Naive thymus-derived CD8-positive, alpha-beta T cell (primary cell): ENCODE data around the gene RUFY1. TPM values are rescaled to one million over a fixed set of nuclear protein-coding genes. Genes with fewer than 3 reads are reported as not detected.
"Not testable (repeated sequence)": the region's sequence is repeated elsewhere in the genome, so short reads cannot be mapped to it uniquely, and the experiment has no call there.

Experiments used
- ATAC-seq, 2 donors: fragments of 150-1000 bp; cut with Tn5 transposase in 1 of 2; sonication (Bioruptor Pico), chemical (Tn5 transposase) in 1 of 2; 1 replicate in 1 of 2; 2 replicates in 1 of 2; pipeline ENCODE4 v1.10.0; 2021; ENCODE audit warnings: mild to moderate bottlenecking in 2 of 2, moderate library complexity in 2 of 2
- POLR2A ChIA-PET: fragments of 350-600 bp; sonication (Branson Sonifier 250); formaldehyde crosslinking; loops from one replicate; lab custom pipeline; 2021; ENCODE audit warnings: antibody characterized with exemption; lab: Charles Lee
- DNase-seq, 10 donors: peaks; one replicate each; pipeline versions ENCODE4 v3.0.0 to v3.0.0-alpha.2; 2020 to 2022
- H3K27ac Mint-ChIP-seq, 10 donors: one replicate each; pipeline ENCODE4 v1.8.0; 2020 to 2022; ENCODE audit warnings: mild to moderate bottlenecking in 10 of 10, mixed read lengths in 10 of 10, moderate library complexity in 4 of 10, inconsistent platforms in 1 of 10
- H3K27me3 Mint-ChIP-seq, 5 donors: one replicate each; pipeline ENCODE4 v1.8.0; 2021 to 2022; ENCODE audit warnings: mixed read lengths in 5 of 5
- H3K36me3 Mint-ChIP-seq, 3 donors: one replicate each; pipeline ENCODE4 v1.8.0; 2020 to 2022; ENCODE audit warnings: mixed read lengths in 3 of 3, mild to moderate bottlenecking in 2 of 3, inconsistent platforms in 1 of 3
- H3K4me1 Mint-ChIP-seq, 4 donors: one replicate each; pipeline ENCODE4 v1.8.0; 2021 to 2022; ENCODE audit warnings: mixed read lengths in 4 of 4
- H3K4me3 Mint-ChIP-seq, 10 donors: one replicate each; pipeline ENCODE4 v1.8.0; 2020 to 2022; ENCODE audit warnings: mild to moderate bottlenecking in 10 of 10, mixed read lengths in 10 of 10, moderate library complexity in 6 of 10, inconsistent platforms in 1 of 10
- H3K9me3 Mint-ChIP-seq, 9 donors: one replicate each; pipeline ENCODE4 v1.8.0; 2020 to 2022; ENCODE audit warnings: mixed read lengths in 9 of 9, mild to moderate bottlenecking in 3 of 9, inconsistent platforms in 1 of 9, moderate library complexity in 1 of 9
- polyA plus RNA-seq, 3 donors: library from polyadenylated mRNA; unstranded; fragments of 300-500 nt; fragmentation: Illumina TruSeq; gene quantifications; one replicate each; pipeline ENCODE4 v1.2.3, GENCODE V29; 2021
- total RNA-seq, 8 experiments: library from RNA in 2 of 8; stranded (reverse) in 2 of 8; gene quantifications; one replicate each; pipeline ENCODE4 v1.2.3 and lab custom pipeline; 2021 to 2026

RUFY1 gene
- total and polyA plus RNA-seq, 5 experiments from 2014 or later = 27.9 to 63.4 (median 35.3) TPM

- H3K4me1 Mint-ChIP-seq, H3K4me3 Mint-ChIP-seq, H3K27me3 Mint-ChIP-seq, H3K27ac Mint-ChIP-seq, DNase-seq, H3K9me3 Mint-ChIP-seq, H3K36me3 Mint-ChIP-seq, ATAC-seq, POLR2A ChIA-PET: not testable (repeated sequence)
These were observed 88.9 kb downstream of the RUFY1 start for GRCh38 chr5:179639296-179639695.

GRCh38 chr5:179641745-179642144 lies 91.4 kb downstream of the RUFY1 start:
- ATAC-seq, H3K27me3 Mint-ChIP-seq, H3K36me3 Mint-ChIP-seq, H3K4me3 Mint-ChIP-seq, H3K4me1 Mint-ChIP-seq, POLR2A ChIA-PET, H3K9me3 Mint-ChIP-seq, H3K27ac Mint-ChIP-seq, DNase-seq: not testable (repeated sequence)

GRCh38 chr5:179642626-179643025 lies 92.3 kb downstream of the RUFY1 start:
- H3K27me3 Mint-ChIP-seq, H3K36me3 Mint-ChIP-seq, DNase-seq, ATAC-seq, H3K9me3 Mint-ChIP-seq, H3K4me1 Mint-ChIP-seq, H3K4me3 Mint-ChIP-seq, POLR2A ChIA-PET: not testable (repeated sequence)
- H3K27ac Mint-ChIP-seq = peak overlapping the region in 1 of 10 donors; percentile 3

GRCh38 chr5:179643141-179643920 lies 93.0 kb downstream of the RUFY1 start:
- H3K27me3 Mint-ChIP-seq, H3K4me1 Mint-ChIP-seq, POLR2A ChIA-PET, H3K27ac Mint-ChIP-seq, H3K9me3 Mint-ChIP-seq, H3K36me3 Mint-ChIP-seq, ATAC-seq, H3K4me3 Mint-ChIP-seq, DNase-seq: not testable (repeated sequence)

- POLR2A ChIA-PET, DNase-seq, H3K27me3 Mint-ChIP-seq, H3K4me1 Mint-ChIP-seq, H3K27ac Mint-ChIP-seq, H3K9me3 Mint-ChIP-seq, H3K36me3 Mint-ChIP-seq, ATAC-seq, H3K4me3 Mint-ChIP-seq: not testable (repeated sequence)
These were observed 94.4 kb downstream of the RUFY1 start for GRCh38 chr5:179644766-179645165.

- H3K4me1 Mint-ChIP-seq = peaks cover 0 to 1% (median 0%) of the 10 kb centered on the region in 4 donors
- no peaks in the 10 kb centered on the region for H3K27me3 Mint-ChIP-seq
- DNase-seq (no peak), ATAC-seq (no peak)
- POLR2A ChIA-PET = no interaction called here
- no peak overlapping the region for H3K4me3 Mint-ChIP-seq
- no peak overlapping the region for H3K27ac Mint-ChIP-seq
- H3K9me3 Mint-ChIP-seq = peaks cover 0 to 3% (median 0%) of the 10 kb centered on the region in 9 donors
- H3K36me3 Mint-ChIP-seq = no peaks in the 10 kb centered on the region
These were observed 98.1 kb downstream of the RUFY1 start for GRCh38 chr5:179648410-179648809.

- H3K9me3 Mint-ChIP-seq, H3K4me3 Mint-ChIP-seq, H3K27ac Mint-ChIP-seq, ATAC-seq, DNase-seq, H3K27me3 Mint-ChIP-seq, H3K4me1 Mint-ChIP-seq, H3K36me3 Mint-ChIP-seq, POLR2A ChIA-PET: not testable (repeated sequence)
These were observed 98.9 kb downstream of the RUFY1 start for GRCh38 chr5:179649166-179649703.

- H3K4me3 Mint-ChIP-seq, ATAC-seq, H3K27ac Mint-ChIP-seq, H3K4me1 Mint-ChIP-seq, H3K36me3 Mint-ChIP-seq, H3K27me3 Mint-ChIP-seq, DNase-seq, H3K9me3 Mint-ChIP-seq: not testable (repeated sequence)
- POLR2A ChIA-PET = interaction anchor here (0.8 kb wide), 1 partner anchor 27 kb away, joined by 3 read pairs; the partner anchor contains the start of gene HNRNPH1
These were observed 99.9 kb downstream of the RUFY1 start for GRCh38 chr5:179650245-179650644.

GRCh38 chr5:179653135-179653534 lies 102.8 kb downstream of the RUFY1 start:
- H3K36me3 Mint-ChIP-seq, H3K9me3 Mint-ChIP-seq, H3K4me1 Mint-ChIP-seq, ATAC-seq, H3K27me3 Mint-ChIP-seq, H3K4me3 Mint-ChIP-seq, DNase-seq, POLR2A ChIA-PET, H3K27ac Mint-ChIP-seq: not testable (repeated sequence)

GRCh38 chr5:179657302-179658178 lies 107.2 kb downstream of the RUFY1 start:
- peak; percentile 96 to 97 for ATAC-seq
- peak in 2 of 10 donors; percentile 13 to 19 for DNase-seq
- H3K4me1 Mint-ChIP-seq, H3K27me3 Mint-ChIP-seq, H3K9me3 Mint-ChIP-seq, H3K27ac Mint-ChIP-seq, H3K36me3 Mint-ChIP-seq, POLR2A ChIA-PET: not testable (repeated sequence)
- H3K4me3 Mint-ChIP-seq = peak overlapping the region in 1 of 10 donors; percentile 79

GRCh38 chr5:179658179-179658856 lies 108.0 kb downstream of the RUFY1 start:
- Mint-ChIP-seq H3K27ac (peak overlapping the region in 3 of 10 donors; percentile 7 to 57 (median 52)), H3K4me3 (peak overlapping the region; percentile 63 to 80 (median 73))
- peak in 2 of 10 donors; percentile 23 for DNase-seq
- H3K4me1 Mint-ChIP-seq, H3K27me3 Mint-ChIP-seq, H3K36me3 Mint-ChIP-seq, H3K9me3 Mint-ChIP-seq: not testable (repeated sequence)
- peak; percentile 71 to 74 for ATAC-seq
- POLR2A ChIA-PET = interaction anchor here (0.7 kb wide), 1 partner anchor 20 kb away, joined by 9 read pairs; no protein-coding TSS in a partner anchor
